Adrenal gland (tissue), 12 donors: ENCODE data around the gene DDIT4L. TPM values are rescaled to one million over a fixed set of nuclear protein-coding genes. Genes with fewer than 3 reads are reported as not detected.

Source experiments
- DNase-seq, 7 donors: peaks; one replicate each; pipeline ENCODE4 v3.0.0-alpha.2; 2019 to 2020
- H3K27ac ChIP-seq, 5 donors: fragments of 200-600 bp; sonication (generic) in 4 of 5; 1 replicate in 3 of 5; 2 replicates in 2 of 5; pipeline versions ENCODE4 v1.5.1 to v1.8.0; 2016 to 2020; ENCODE audit warnings: mild to moderate bottlenecking in 1 of 5
- H3K27me3 ChIP-seq: fragments of 200-600 bp; 2 replicates; pipeline ENCODE4 v1.8.0; 2021
- H3K36me3 ChIP-seq, 2 donors: fragments of 200-600 bp; replicated peaks in 1 of 2; 1 replicate in 1 of 2; 2 replicates in 1 of 2; pipeline versions ENCODE4 v1.5.1 to v1.8.0; 2018 to 2022
- H3K4me1 ChIP-seq, 2 donors: fragments of 200-600 bp; replicated peaks in 1 of 2; 1 replicate in 1 of 2; 2 replicates in 1 of 2; pipeline versions ENCODE4 v1.5.1 to v1.8.0; 2018 to 2021
- H3K4me3 ChIP-seq, 4 donors: fragments of 200-600 bp; sonication (generic) in 3 of 4; one replicate each; pipeline ENCODE4 v1.5.1; 2016 to 2018
- H3K9me3 ChIP-seq, 3 donors: fragments of 200-600 bp; sonication (generic) in 1 of 3; replicated peaks in 1 of 3; 1 replicate in 2 of 3; 2 replicates in 1 of 3; pipeline versions ENCODE4 v1.5.1 to v1.8.0; 2016 to 2021
- CTCF ChIP-seq, 6 experiments: fragments of 450-650 bp in 4 of 6; fragments of 200-600 bp in 2 of 6; sonication (generic) in 1 of 6; IDR thresholded peaks; 1 replicate in 5 of 6; 2 replicates in 1 of 6; pipeline versions ENCODE4 v1.5.1 to v1.8.0; 2016 to 2021; ENCODE audit warnings: antibody characterized with exemption in 6 of 6, mild to moderate bottlenecking in 2 of 6, moderate library complexity in 1 of 6
- POLR2A ChIP-seq, 2 donors: fragments of 450-650 bp; IDR thresholded peaks; one replicate each; pipeline ENCODE4 v1.6.1; 2017; ENCODE audit warnings: antibody characterized with exemption in 2 of 2, mild to moderate bottlenecking in 2 of 2, moderate library complexity in 1 of 2
- WGBS, 4 donors: extraction: QIAGEN DNeasy Blood & Tissue Kit in 2 of 4; methylation state at CpG; one replicate each; pipeline versions ENCODE4 v1.1.5 to v1.1.7; 2013 to 2017; 5-methylcytosine and 5-hydroxymethylcytosine counted together
- intact Hi-C, 2 donors: fragments of 100-400 bp; cut with DNase I; formaldehyde crosslinking; loops; one replicate each; pipeline versions ENCODE4 v1.14.1 to v1.15.0; 2022 to 2023
- polyA plus RNA-seq, 3 donors: library from polyadenylated mRNA; stranded (reverse); fragments of 200-250 nt in 2 of 3; fragments of 350-450 nt in 1 of 3; fragmentation: Illumina TruSeq in 1 of 3; extraction: RNeasy Lipid Tissue Mini Kit (QIAGEN cat#74804) in 1 of 3; gene quantifications; one replicate each; pipeline ENCODE4 v1.2.3, GENCODE V29; 2013 to 2014
- total RNA-seq, 9 donors: library from RNA; depleted of rRNA in 4 of 9; stranded (reverse); fragments of >200 nt in 4 of 9; fragments of 120-200 nt in 1 of 9; fragmentation: NEBNext Ultra II Directional in 1 of 9; extraction: Animal tissue kit (Norgen Biotek cat#: 25700) in 1 of 9; gene quantifications; one replicate each; pipeline versions ENCODE4 v1.1.0 to v1.2.4, GENCODE V29; 2013 to 2023
- donor health status: healthy with polysubstance abuse.
- donor health status: Bipolar disorder and iron deficiency.
- donor health status: DM: yes; HTN: yes; CAD: no.
- donor health status: DM: no; HTN: no; CAD: no.
- donor health status: DM: no; HTN: no; CAD: no.
- donor health status: DM: yes; HTN: yes; CAD: no.

DDIT4L gene
- total and polyA plus RNA-seq, 12 donors = 0.17 to 14.4 (median 1.2) TPM

DNA sequence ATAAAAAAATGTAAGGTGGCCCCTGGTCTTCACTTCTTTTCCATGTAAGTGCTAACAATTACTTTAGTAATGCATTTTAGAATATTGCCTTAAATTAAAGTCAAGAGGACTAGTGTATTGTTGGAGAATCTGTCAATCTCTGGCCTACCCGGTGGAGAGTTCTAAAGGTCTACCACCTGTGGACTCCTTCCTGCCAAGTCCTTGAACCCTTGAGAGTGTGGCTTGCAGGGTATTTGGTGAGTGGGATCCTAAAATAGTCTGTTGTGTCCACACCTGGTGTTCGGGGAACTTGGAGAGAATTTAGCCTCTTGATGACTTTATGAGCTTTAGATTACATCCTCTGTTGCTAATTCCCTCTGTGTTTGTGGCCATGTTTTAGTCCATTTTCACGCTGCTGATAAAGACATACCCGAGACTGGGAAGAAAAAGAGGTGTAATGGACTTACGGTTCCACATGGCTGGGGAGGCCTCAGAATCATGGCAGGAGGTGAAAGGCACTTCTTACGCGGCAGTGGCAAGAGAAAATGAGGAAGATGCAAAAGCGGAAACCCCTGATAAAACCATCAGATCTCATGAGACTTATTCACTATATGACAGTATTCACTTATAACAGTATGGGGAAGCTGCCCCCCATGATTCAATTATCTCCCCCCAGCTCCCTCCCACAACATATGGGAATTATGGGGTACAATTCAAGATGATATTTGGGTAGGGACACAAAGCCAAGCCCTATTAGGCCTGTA, 23.8 kb downstream of the DDIT4L start:
- H3K9me3 ChIP-seq = no peaks in the 10 kb centered on the region
- DNase-seq = no peak
- no peak overlapping the region for H3K4me3 ChIP-seq
- TF ChIP-seq CTCF (IDR thresholded peaks at IDR 0.05) (no peak), POLR2A (IDR thresholded peaks at IDR 0.05) (no peak)
- no peaks in the 10 kb centered on the region for H3K36me3 ChIP-seq
- WGBS, 4 donors = 91 to 96% (median 93%) methylated on average over 8 of the region's 8 CpGs
- H3K27me3 ChIP-seq = no peaks in the 10 kb centered on the region
- H3K27ac ChIP-seq = no peak overlapping the region
- H3K4me1 ChIP-seq = no peaks in the 10 kb centered on the region
- intact Hi-C loops = no loop called here

GRCh38 chr4:100165809-100166208, 24.5 kb downstream of the DDIT4L start:
- Histone ChIP-seq H3K27me3 (no peaks in the 10 kb centered on the region), H3K4me1 (no peaks in the 10 kb centered on the region), H3K9me3 (no peaks in the 10 kb centered on the region), H3K27ac (no peak overlapping the region), H3K36me3 (no peaks in the 10 kb centered on the region), H3K4me3 (no peak overlapping the region)
- 69 to 88% (median 80%) methylated on average over 1 of the region's 1 CpG for WGBS, 4 donors
- no peak for TF ChIP-seq CTCF (IDR thresholded peaks at IDR 0.05)
- TF ChIP-seq POLR2A (IDR thresholded peaks at IDR 0.05) = no peak
- DNase-seq = no peak
- intact Hi-C loops = no loop called here

DNA sequence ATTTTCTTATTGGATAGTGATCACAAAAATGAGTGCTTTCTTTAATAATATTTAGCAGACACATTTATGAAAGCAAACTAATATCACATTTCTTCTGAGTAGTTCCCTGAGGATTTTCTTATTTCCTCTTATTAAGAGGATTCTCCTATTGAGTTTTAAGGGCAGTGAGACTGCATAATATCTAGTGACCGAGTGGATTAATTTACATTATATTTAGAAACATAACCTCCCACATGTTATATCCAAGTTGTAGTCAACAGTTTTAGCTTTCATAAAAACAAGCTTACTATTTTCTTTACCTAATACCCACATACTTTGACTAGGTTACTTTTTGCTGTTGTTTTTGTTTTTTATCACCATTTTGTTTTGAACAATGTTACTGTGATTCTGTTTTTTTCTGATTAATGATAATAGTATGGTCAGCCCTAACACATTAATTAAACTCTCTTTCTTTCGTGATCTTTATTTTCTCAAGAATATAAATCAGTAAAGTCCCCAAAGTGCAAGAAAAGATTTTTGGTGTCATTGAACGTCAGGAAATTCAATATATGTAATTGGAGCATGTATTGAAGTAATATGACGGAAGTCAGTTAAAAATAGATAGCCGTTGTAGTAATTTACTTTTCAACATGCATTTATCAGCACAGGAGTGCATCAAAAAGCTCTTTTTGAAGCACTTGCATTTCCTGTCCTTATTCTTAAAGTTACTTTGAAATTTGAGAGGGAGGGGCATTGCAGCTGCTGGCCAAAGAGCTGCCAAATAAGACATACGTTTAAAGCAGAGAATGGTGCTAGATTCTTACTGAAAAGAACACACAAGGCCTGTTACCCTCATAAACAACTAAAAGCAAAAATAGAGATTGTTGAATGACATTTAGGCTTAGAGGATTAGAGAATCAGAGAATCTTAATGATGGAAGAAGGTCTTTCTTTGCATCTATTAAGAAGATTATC, 25.2 kb downstream of the DDIT4L start:
- 63 to 72% (median 67%) methylated on average over 6 of the region's 6 CpGs for WGBS, 4 donors
- no peak for TF ChIP-seq POLR2A (IDR thresholded peaks at IDR 0.05)
- TF ChIP-seq CTCF (IDR thresholded peaks at IDR 0.05) = no peak
- Histone ChIP-seq H3K9me3 (no peaks in the 10 kb centered on the region), H3K36me3 (no peaks in the 10 kb centered on the region), H3K27me3 (no peaks in the 10 kb centered on the region), H3K4me3 (no peak overlapping the region), H3K4me1 (no peaks in the 10 kb centered on the region), H3K27ac (no peak overlapping the region)
- intact Hi-C loops = no loop called here
- no peak for DNase-seq

GRCh38 chr4:100162027-100162685, 28.1 kb downstream of the DDIT4L start:
- TF ChIP-seq CTCF (IDR thresholded peaks at IDR 0.05) = no peak
- TF ChIP-seq POLR2A (IDR thresholded peaks at IDR 0.05) = no peak
- no peak overlapping the region for H3K4me3 ChIP-seq
- 61 to 75% (median 63%) methylated on average over 3 of the region's 3 CpGs for WGBS, 4 donors
- DNase-seq = no peak
- no peaks in the 10 kb centered on the region for H3K4me1 ChIP-seq
- no peaks in the 10 kb centered on the region for H3K27me3 ChIP-seq
- intact Hi-C loops = no loop called here
- H3K9me3 ChIP-seq = no peaks in the 10 kb centered on the region
- H3K27ac ChIP-seq = no peak overlapping the region
- H3K36me3 ChIP-seq = no peaks in the 10 kb centered on the region
